ENCODE data around the gene MEGF6.

DNA sequence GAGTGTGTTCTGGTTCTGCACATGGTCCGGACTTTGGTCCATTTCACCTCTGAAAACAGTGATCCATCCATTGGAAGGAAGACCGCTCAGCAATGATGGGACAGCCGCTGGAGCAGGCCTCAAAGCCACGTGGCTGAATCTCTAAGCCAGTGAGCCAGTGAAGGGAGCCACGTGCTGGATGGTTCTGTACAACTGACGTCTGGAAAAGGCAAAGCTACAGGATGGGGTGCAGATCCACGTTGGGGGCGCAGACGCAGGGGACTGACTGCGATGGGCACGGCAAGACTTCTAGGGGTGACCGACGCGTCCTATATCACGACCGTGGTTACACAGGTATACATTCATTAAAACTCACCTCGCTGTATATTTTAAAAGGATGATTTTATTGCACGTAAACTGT lies 167.0 kb downstream of the MEGF6 start:
- TF ChIP-seq, protein P1, sequence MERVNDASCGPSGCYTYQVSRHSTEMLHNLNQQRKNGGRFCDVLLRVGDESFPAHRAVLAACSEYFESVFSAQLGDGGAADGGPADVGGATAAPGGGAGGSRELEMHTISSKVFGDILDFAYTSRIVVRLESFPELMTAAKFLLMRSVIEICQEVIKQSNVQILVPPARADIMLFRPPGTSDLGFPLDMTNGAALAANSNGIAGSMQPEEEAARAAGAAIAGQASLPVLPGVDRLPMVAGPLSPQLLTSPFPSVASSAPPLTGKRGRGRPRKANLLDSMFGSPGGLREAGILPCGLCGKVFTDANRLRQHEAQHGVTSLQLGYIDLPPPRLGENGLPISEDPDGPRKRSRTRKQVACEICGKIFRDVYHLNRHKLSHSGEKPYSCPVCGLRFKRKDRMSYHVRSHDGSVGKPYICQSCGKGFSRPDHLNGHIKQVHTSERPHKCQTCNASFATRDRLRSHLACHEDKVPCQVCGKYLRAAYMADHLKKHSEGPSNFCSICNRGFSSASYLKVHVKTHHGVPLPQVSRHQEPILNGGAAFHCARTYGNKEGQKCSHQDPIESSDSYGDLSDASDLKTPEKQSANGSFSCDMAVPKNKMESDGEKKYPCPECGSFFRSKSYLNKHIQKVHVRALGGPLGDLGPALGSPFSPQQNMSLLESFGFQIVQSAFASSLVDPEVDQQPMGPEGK (CRISPR knock-in tag; IDR thresholded peaks at IDR 0.05; ENCODE audit: borderline replicate concordance) = no peak
- TF ChIP-seq PHB2 (IDR thresholded peaks at IDR 0.05; ENCODE audit: low read depth) = no peak
- TF ChIP-seq ZNF23 (CRISPR knock-in tag; IDR thresholded peaks at IDR 0.05) = no peak
- TF ChIP-seq RCOR1 (IDR thresholded peaks at IDR 0.05; ENCODE audit: borderline replicate concordance in 1 of 2, low read depth in 2 of 2, low read length in 2 of 2) = no peak
- TF ChIP-seq POLR2AphosphoS5 (IDR thresholded peaks at IDR 0.05; ENCODE audit: control insufficient read depth, insufficient read depth, low read depth, low read length) = no peak
- TF ChIP-seq POLR2A (conservative IDR thresholded peaks at IDR 0.05) = no peak

Data from K562 (cell line).